Activated T-helper 1 cell treated with anti-CD3 and anti-CD28 coated beads, Interleukin-12 subunit alpha, Interleukin-12 subunit beta, Interleukin-2, Interleukin-4 antibody, amounts not matched to agents 30 ng/mL and 10 ng/mL and 1 ng/mL, durations not matched to agents 14 hours and 24 hours and 36 hours (primary cell): Measurements from ENCODE around the gene CDX2. TPM values are rescaled to one million over a fixed set of nuclear protein-coding genes. Genes with fewer than 3 reads are reported as not detected.
"Not testable (repeated sequence)": the region's sequence is repeated elsewhere in the genome, so short reads cannot be mapped to it uniquely, and the experiment has no call there.

Experiments used
- DNase-seq: peaks from one replicate; pipeline ENCODE4 v3.0.0; 2021; ENCODE audit warnings: low spot score
- H3K27ac Mint-ChIP-seq: one replicate; pipeline ENCODE4 v1.8.0; 2021; ENCODE audit warnings: mild to moderate bottlenecking, mixed read lengths
- H3K27me3 Mint-ChIP-seq: one replicate; pipeline ENCODE4 v1.8.0; 2022; ENCODE audit warnings: mild to moderate bottlenecking, moderate library complexity, mixed read lengths; ENCODE audit not compliant: insufficient read depth
- H3K36me3 Mint-ChIP-seq: one replicate; pipeline ENCODE4 v1.8.0; 2021; ENCODE audit warnings: low read depth, mixed read lengths
- H3K4me1 Mint-ChIP-seq: one replicate; pipeline ENCODE4 v1.8.0; 2021; ENCODE audit warnings: low read depth, mixed read lengths
- H3K4me3 Mint-ChIP-seq: one replicate; pipeline ENCODE4 v1.8.0; 2021; ENCODE audit warnings: mild to moderate bottlenecking, moderate library complexity, mixed read lengths
- H3K9me3 Mint-ChIP-seq: one replicate; pipeline ENCODE4 v1.8.0; 2021; ENCODE audit warnings: mixed read lengths
- intact Hi-C: fragments of 100-400 bp; cut with micrococcal nuclease; formaldehyde crosslinking; loops from one replicate; pipeline ENCODE4 v1.15.1; 2024
- total RNA-seq: library from RNA; stranded (reverse); gene quantifications from 2 replicates; pipeline ENCODE4 v1.2.3, GENCODE V29; 2022

CDX2 gene
- total RNA-seq, result not detected in 2 replicates

GRCh38 chr13:27969082-27969865 is at the start of gene CDX2:
CDX2 (minus strand) TSS chr13:27969315; CDS start chr13:27969006, 309 bp downstream.
- Mint-ChIP-seq H3K9me3 (no peaks in the 10 kb centered on the region), H3K27me3 (peaks cover 72% of the 10 kb centered on the region), H3K4me3 (no peak within 1 kb of the TSS), H3K27ac (peak within 1 kb of the TSS; percentile 79), H3K36me3 (peaks cover 2% of the 10 kb centered on the region), H3K4me1 (no peaks in the 10 kb centered on the region)
- intact Hi-C loops, result loop anchor here (2.0 to 5.0 kb wide), 3 partner anchors 14 to 177 kb away; partner anchors contain the start of gene GSX1
- no peak for DNase-seq

GRCh38 chr13:28014301-28014700 is 45.2 kb upstream of the CDX2 start:
- H3K4me3 Mint-ChIP-seq, result no peak overlapping the region
- intact Hi-C loops, result no loop called here
- H3K27me3 Mint-ChIP-seq, result peaks cover 8% of the 10 kb centered on the region
- no peak for DNase-seq
- H3K27ac Mint-ChIP-seq, result no peak overlapping the region
- H3K36me3 Mint-ChIP-seq, result no peaks in the 10 kb centered on the region
- H3K9me3 Mint-ChIP-seq, result no peaks in the 10 kb centered on the region
- peaks cover 4% of the 10 kb centered on the region for H3K4me1 Mint-ChIP-seq

- no peaks in the 10 kb centered on the region for H3K9me3 Mint-ChIP-seq
- H3K4me1 Mint-ChIP-seq, result peaks cover 4% of the 10 kb centered on the region
- no peaks in the 10 kb centered on the region for H3K36me3 Mint-ChIP-seq
- peaks cover 8% of the 10 kb centered on the region for H3K27me3 Mint-ChIP-seq
- intact Hi-C loops, result no loop called here
- no peak for DNase-seq
- H3K27ac Mint-ChIP-seq, result no peak overlapping the region
- H3K4me3 Mint-ChIP-seq, result no peak overlapping the region
Measured at GRCh38 chr13:28013482-28013881, 44.4 kb upstream of the CDX2 start.

GRCh38 chr13:28012896-28013295 is 43.8 kb upstream of the CDX2 start:
- H3K9me3 Mint-ChIP-seq, result no peaks in the 10 kb centered on the region
- intact Hi-C loops, result no loop called here
- no peak for DNase-seq
- H3K27ac Mint-ChIP-seq, result no peak overlapping the region
- peaks cover 4% of the 10 kb centered on the region for H3K4me1 Mint-ChIP-seq
- H3K27me3 Mint-ChIP-seq, result peaks cover 8% of the 10 kb centered on the region
- no peak overlapping the region for H3K4me3 Mint-ChIP-seq
- no peaks in the 10 kb centered on the region for H3K36me3 Mint-ChIP-seq

- DNase-seq, result no peak
- H3K27ac Mint-ChIP-seq, result no peak overlapping the region
- H3K4me3 Mint-ChIP-seq, result no peak overlapping the region
- intact Hi-C loops, result no loop called here
- peaks cover 5% of the 10 kb centered on the region for H3K27me3 Mint-ChIP-seq
- no peaks in the 10 kb centered on the region for H3K36me3 Mint-ChIP-seq
- peaks cover 4% of the 10 kb centered on the region for H3K4me1 Mint-ChIP-seq
- H3K9me3 Mint-ChIP-seq, result no peaks in the 10 kb centered on the region
Measured at GRCh38 chr13:28012383-28012782, 43.3 kb upstream of the CDX2 start.

GRCh38 chr13:28010046-28010445 is 40.9 kb upstream of the CDX2 start:
- Mint-ChIP-seq H3K27ac (no peak overlapping the region), H3K36me3 (no peaks in the 10 kb centered on the region), H3K9me3 (no peaks in the 10 kb centered on the region), H3K4me3 (no peak overlapping the region), H3K27me3 (peaks cover 5% of the 10 kb centered on the region), H3K4me1 (peaks cover 4% of the 10 kb centered on the region)
- no peak for DNase-seq
- intact Hi-C loops, result no loop called here

- H3K4me1 Mint-ChIP-seq, H3K27me3 Mint-ChIP-seq, H3K9me3 Mint-ChIP-seq, H3K36me3 Mint-ChIP-seq, H3K27ac Mint-ChIP-seq, intact Hi-C loops, DNase-seq, H3K4me3 Mint-ChIP-seq: not testable (repeated sequence)
Measured at GRCh38 chr13:28005016-28005415, 35.9 kb upstream of the CDX2 start.

- DNase-seq, result no peak
- no peaks in the 10 kb centered on the region for H3K9me3 Mint-ChIP-seq
- intact Hi-C loops, result no loop called here
- H3K36me3 Mint-ChIP-seq, result no peaks in the 10 kb centered on the region
- no peak overlapping the region for H3K4me3 Mint-ChIP-seq
- no peaks in the 10 kb centered on the region for H3K27me3 Mint-ChIP-seq
- no peaks in the 10 kb centered on the region for H3K4me1 Mint-ChIP-seq
- no peak overlapping the region for H3K27ac Mint-ChIP-seq
Measured at GRCh38 chr13:28002886-28003698, 34.0 kb upstream of the CDX2 start.

- Mint-ChIP-seq H3K27me3 (no peaks in the 10 kb centered on the region), H3K4me1 (no peaks in the 10 kb centered on the region), H3K27ac (no peak overlapping the region), H3K4me3 (no peak overlapping the region), H3K9me3 (no peaks in the 10 kb centered on the region), H3K36me3 (no peaks in the 10 kb centered on the region)
- intact Hi-C loops, result no loop called here
- DNase-seq, result no peak
Measured at GRCh38 chr13:28001837-28002473, 32.8 kb upstream of the CDX2 start.

- H3K9me3 Mint-ChIP-seq, result no peaks in the 10 kb centered on the region
- no peaks in the 10 kb centered on the region for H3K36me3 Mint-ChIP-seq
- intact Hi-C loops, result no loop called here
- DNase-seq, result no peak
- no peaks in the 10 kb centered on the region for H3K27me3 Mint-ChIP-seq
- no peak overlapping the region for H3K27ac Mint-ChIP-seq
- no peak overlapping the region for H3K4me3 Mint-ChIP-seq
- no peaks in the 10 kb centered on the region for H3K4me1 Mint-ChIP-seq
Measured at GRCh38 chr13:28001049-28001448, 31.9 kb upstream of the CDX2 start.

- Mint-ChIP-seq H3K9me3 (no peaks in the 10 kb centered on the region), H3K27ac (no peak overlapping the region), H3K4me1 (no peaks in the 10 kb centered on the region), H3K27me3 (peaks cover under 1% of the 10 kb centered on the region), H3K4me3 (no peak overlapping the region), H3K36me3 (no peaks in the 10 kb centered on the region)
- intact Hi-C loops, result no loop called here
- DNase-seq, result no peak
Measured at GRCh38 chr13:28000567-28000966, 31.5 kb upstream of the CDX2 start.

- DNase-seq, result peak; percentile 12
- Mint-ChIP-seq H3K27me3 (peaks cover 2% of the 10 kb centered on the region), H3K27ac (no peak overlapping the region), H3K36me3 (no peaks in the 10 kb centered on the region), H3K9me3 (no peaks in the 10 kb centered on the region), H3K4me3 (no peak overlapping the region), H3K4me1 (no peaks in the 10 kb centered on the region)
- intact Hi-C loops, result no loop called here
Measured at GRCh38 chr13:27997904-27998522, 28.9 kb upstream of the CDX2 start.
